B cell (primary cell): ENCODE measurements around the gene CENPM. TPM values are rescaled to one million over a fixed set of nuclear protein-coding genes. Genes with fewer than 3 reads are reported as not detected.

ENCODE experiments used
- ATAC-seq: fragments of 200-7000 bp; cut with Tn5 transposase; one replicate; pipeline ENCODE4 v1.10.0; 2021; ENCODE audit warnings: low read depth, mild to moderate bottlenecking, moderate number of reproducible peaks, moderate library complexity
- CTCF ChIA-PET: fragments of 350-600 bp; sonication (Branson Sonifier 250); formaldehyde crosslinking; loops from one replicate; lab custom pipeline; 2021; ENCODE audit warnings: antibody characterized with exemption, inconsistent platforms; lab: Charles Lee
- POLR2A ChIA-PET: fragments of 350-600 bp; sonication (Branson Sonifier 250); formaldehyde crosslinking; loops from one replicate; lab custom pipeline; 2021; ENCODE audit warnings: antibody characterized with exemption; lab: Charles Lee
- DNase-seq: peaks from one replicate; pipeline ENCODE4 v3.0.0; 2013
- H2AFZ ChIP-seq: 2 replicates; pipeline ENCODE4 v1.6.1; 2012; ENCODE audit warnings: mild to moderate bottlenecking, low read depth, low read length; ENCODE audit not compliant: insufficient read depth, poor library complexity, severe bottlenecking
- H3K27ac ChIP-seq, 2 donors: 1 replicate in 1 of 2; 2 replicates in 1 of 2; pipeline ENCODE4 v1.5.1; 2012 to 2013; ENCODE audit warnings: low read length in 2 of 2, mild to moderate bottlenecking in 2 of 2, moderate library complexity in 1 of 2
- H3K27me3 ChIP-seq, 4 experiments: fragments of 200-600 bp in 1 of 4; sonication (generic) in 1 of 4; replicated peaks in 1 of 4; 1 replicate in 2 of 4; 2 replicates in 2 of 4; pipeline versions ENCODE4 v1.6.1 to v1.7.0; 2013 to 2016; ENCODE audit warnings: low read length in 3 of 4, mild to moderate bottlenecking in 2 of 4, mixed read lengths in 1 of 4, moderate library complexity in 1 of 4; ENCODE audit not compliant: insufficient read depth in 4 of 4, control insufficient read depth in 3 of 4; ENCODE audit errors: control extremely low read depth in 1 of 4
- H3K36me3 ChIP-seq, 2 experiments: replicated peaks in 1 of 2; 1 replicate in 1 of 2; 2 replicates in 1 of 2; pipeline versions ENCODE4 v1.6.1 to v1.7.1; 2013; ENCODE audit warnings: low read length in 1 of 2; ENCODE audit not compliant: insufficient read depth in 2 of 2, control insufficient read depth in 1 of 2; ENCODE audit errors: control extremely low read depth in 1 of 2, extremely low read depth in 1 of 2
- H3K4me1 ChIP-seq, 2 donors: fragments of 200-600 bp in 1 of 2; sonication (generic) in 1 of 2; 1 replicate in 1 of 2; 2 replicates in 1 of 2; pipeline versions ENCODE4 v1.5.1 to v1.6.1; 2013 to 2017; ENCODE audit warnings: low read length in 2 of 2; ENCODE audit not compliant: control insufficient read depth in 2 of 2, insufficient read depth in 2 of 2
- H3K4me2 ChIP-seq: replicated peaks from 2 replicates; pipeline ENCODE3; 2012; ENCODE audit warnings: mild to moderate bottlenecking, low read depth, low read length; ENCODE audit not compliant: poor library complexity, severe bottlenecking
- H3K4me3 ChIP-seq, 5 experiments: fragments of 200-600 bp in 1 of 5; sonication (generic) in 1 of 5; 1 replicate in 3 of 5; 2 replicates in 2 of 5; pipeline versions ENCODE4 v1.5.1 to v1.7.0; 2011 to 2016; ENCODE audit warnings: low read length in 4 of 5, mild to moderate bottlenecking in 4 of 5, low read depth in 2 of 5, control low read depth in 1 of 5, moderate library complexity in 1 of 5; ENCODE audit not compliant: insufficient read depth in 1 of 5; ENCODE audit errors: control extremely low read depth in 1 of 5, extremely low read depth in 1 of 5
- H3K79me2 ChIP-seq: fragments of 200-600 bp; sonication (generic); one replicate; pipeline ENCODE4 v1.6.0; 2016; ENCODE audit warnings: low read length; ENCODE audit not compliant: control insufficient read depth, insufficient read depth
- H3K9ac ChIP-seq: fragments of 200-600 bp; sonication (generic); 2 replicates; pipeline ENCODE4 v1.6.1; 2017; ENCODE audit warnings: mild to moderate bottlenecking, low read length, moderate library complexity
- H3K9me3 ChIP-seq, 3 donors: one replicate each; pipeline versions ENCODE4 v1.6.1 to v1.7.1; 2013; ENCODE audit warnings: low read length in 2 of 3; ENCODE audit not compliant: control insufficient read depth in 2 of 3, insufficient read depth in 1 of 3; ENCODE audit errors: control extremely low read depth in 1 of 3
- H4K20me1 ChIP-seq: 2 replicates; pipeline ENCODE4 v1.6.0; 2012; ENCODE audit warnings: mild to moderate bottlenecking, low read length; ENCODE audit not compliant: insufficient read depth, control insufficient read depth, poor library complexity, severe bottlenecking
- H3K27ac Mint-ChIP-seq: one replicate; pipeline ENCODE4 v1.8.0; 2021; ENCODE audit warnings: mixed read lengths
- H3K27me3 Mint-ChIP-seq: one replicate; pipeline ENCODE4 v1.8.0; 2021; ENCODE audit warnings: mixed read lengths
- H3K4me1 Mint-ChIP-seq: one replicate; pipeline ENCODE4 v1.8.0; 2021; ENCODE audit warnings: mixed read lengths
- H3K4me3 Mint-ChIP-seq: one replicate; pipeline ENCODE4 v1.8.0; 2021; ENCODE audit warnings: mixed read lengths
- H3K9me3 Mint-ChIP-seq: one replicate; pipeline ENCODE4 v1.8.0; 2022; ENCODE audit warnings: mixed read lengths; ENCODE audit not compliant: insufficient read depth
- EZH2 ChIP-seq: IDR thresholded peaks from 2 replicates; pipeline ENCODE4 v1.6.1; 2012; ENCODE audit warnings: borderline replicate concordance, low read depth, mild to moderate bottlenecking, moderate library complexity, low read length; ENCODE audit not compliant: insufficient read depth, poor library complexity, severe bottlenecking
- WGBS: methylation state at CpG from one replicate; pipeline ENCODE4 v1.1.5; 2013; ENCODE audit warnings: missing lambda C conversion rate; ENCODE audit not compliant: insufficient coverage; 5-methylcytosine and 5-hydroxymethylcytosine counted together
- intact Hi-C: fragments of 100-400 bp; cut with micrococcal nuclease; formaldehyde crosslinking; loops from one replicate; pipeline ENCODE4 v1.10.0; 2022
- polyA plus RNA-seq: library from polyadenylated mRNA; depleted of rRNA; stranded (reverse); fragments of >200 nt; gene quantifications from 2 replicates; pipeline ENCODE4 v1.2.3, GENCODE V29; 2012
- total RNA-seq, 2 donors: library from RNA; stranded (reverse); fragments of 120-200 nt in 1 of 2; gene quantifications; 1 replicate in 1 of 2; 2 replicates in 1 of 2; pipeline versions ENCODE4 v1.2.3 to v1.2.4, GENCODE V29; 2013 to 2022
- TF ChIP-seq, protein P1 (sequence below): fragments of 200-600 bp; IDR thresholded peaks from one replicate; pipeline ENCODE4 v1.8.0; 2022; ENCODE audit warnings: antibody characterized with exemption, mild to moderate bottlenecking

Gene CENPM
- total and polyA plus RNA-seq, 2 donors (not counting 1 experiment from before 2014, with no cell fraction given) = 30.7 to 43.8 TPM

DNA sequence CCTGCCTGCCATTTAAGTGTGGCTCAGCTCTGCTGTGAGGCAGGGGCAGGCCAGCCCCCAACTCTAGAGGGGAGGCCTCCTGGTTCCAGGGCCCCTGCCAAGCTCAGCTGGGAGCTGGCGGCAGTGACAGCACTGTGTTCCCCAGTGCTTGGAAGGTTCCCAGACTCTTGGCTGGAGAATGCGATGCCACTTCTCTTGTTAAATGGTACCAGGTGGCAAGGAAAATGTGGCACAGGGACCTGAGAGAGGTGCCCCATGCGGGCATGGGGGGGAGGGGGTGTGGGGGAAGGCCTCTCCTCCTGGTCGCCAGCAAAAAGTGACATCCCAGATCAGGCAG is 12.0 kb downstream of the CENPM start:
- CTCF ChIA-PET = interaction anchor here (1.0 to 8.5 kb wide), 2 partner anchors 11 to 104 kb away, joined by 3 to 499 read pairs; partner anchors contain the start of gene TNFRSF13C
- H2AFZ ChIP-seq = no peak overlapping the region
- H3K9me3 Mint-ChIP-seq = no peaks in the 10 kb centered on the region
- no peaks in the 10 kb centered on the region for H3K9me3 ChIP-seq
- H3K4me2 ChIP-seq = peak overlapping the region; percentile 61
- no peak overlapping the region for H3K9ac ChIP-seq
- peak overlapping the region; percentile 99 for H3K27ac ChIP-seq
- no peak for DNase-seq
- TF ChIP-seq, protein P1, sequence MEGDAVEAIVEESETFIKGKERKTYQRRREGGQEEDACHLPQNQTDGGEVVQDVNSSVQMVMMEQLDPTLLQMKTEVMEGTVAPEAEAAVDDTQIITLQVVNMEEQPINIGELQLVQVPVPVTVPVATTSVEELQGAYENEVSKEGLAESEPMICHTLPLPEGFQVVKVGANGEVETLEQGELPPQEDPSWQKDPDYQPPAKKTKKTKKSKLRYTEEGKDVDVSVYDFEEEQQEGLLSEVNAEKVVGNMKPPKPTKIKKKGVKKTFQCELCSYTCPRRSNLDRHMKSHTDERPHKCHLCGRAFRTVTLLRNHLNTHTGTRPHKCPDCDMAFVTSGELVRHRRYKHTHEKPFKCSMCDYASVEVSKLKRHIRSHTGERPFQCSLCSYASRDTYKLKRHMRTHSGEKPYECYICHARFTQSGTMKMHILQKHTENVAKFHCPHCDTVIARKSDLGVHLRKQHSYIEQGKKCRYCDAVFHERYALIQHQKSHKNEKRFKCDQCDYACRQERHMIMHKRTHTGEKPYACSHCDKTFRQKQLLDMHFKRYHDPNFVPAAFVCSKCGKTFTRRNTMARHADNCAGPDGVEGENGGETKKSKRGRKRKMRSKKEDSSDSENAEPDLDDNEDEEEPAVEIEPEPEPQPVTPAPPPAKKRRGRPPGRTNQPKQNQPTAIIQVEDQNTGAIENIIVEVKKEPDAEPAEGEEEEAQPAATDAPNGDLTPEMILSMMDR = no peak
- H3K4me1 ChIP-seq = peaks cover 92 to 100% of the 10 kb centered on the region in 2 donors
- 100% methylated on average over 1 of the region's 4 CpGs for WGBS
- H3K27ac Mint-ChIP-seq = peak overlapping the region; percentile 99
- intact Hi-C loops = no loop called here
- H3K4me3 Mint-ChIP-seq = peak overlapping the region; percentile 83
- H3K4me1 Mint-ChIP-seq = peaks cover 80% of the 10 kb centered on the region
- H3K27me3 ChIP-seq = no peaks in the 10 kb centered on the region
- POLR2A ChIA-PET = interaction anchor here (6.2 to 14.7 kb wide), 2 partner anchors 13 to 103 kb away, joined by 64 to 960 read pairs; partner anchors contain the start of genes SHISA8, SREBF2 and TNFRSF13C
- peaks cover 0 to 9% of the 10 kb centered on the region in 2 experiments for H3K36me3 ChIP-seq
- no peak for ATAC-seq
- no peaks in the 10 kb centered on the region for H3K27me3 Mint-ChIP-seq
- peaks cover 35% of the 10 kb centered on the region for H3K79me2 ChIP-seq
- H3K4me3 ChIP-seq = no peak overlapping the region
- peaks cover 5% of the 10 kb centered on the region for H4K20me1 ChIP-seq

DNA sequence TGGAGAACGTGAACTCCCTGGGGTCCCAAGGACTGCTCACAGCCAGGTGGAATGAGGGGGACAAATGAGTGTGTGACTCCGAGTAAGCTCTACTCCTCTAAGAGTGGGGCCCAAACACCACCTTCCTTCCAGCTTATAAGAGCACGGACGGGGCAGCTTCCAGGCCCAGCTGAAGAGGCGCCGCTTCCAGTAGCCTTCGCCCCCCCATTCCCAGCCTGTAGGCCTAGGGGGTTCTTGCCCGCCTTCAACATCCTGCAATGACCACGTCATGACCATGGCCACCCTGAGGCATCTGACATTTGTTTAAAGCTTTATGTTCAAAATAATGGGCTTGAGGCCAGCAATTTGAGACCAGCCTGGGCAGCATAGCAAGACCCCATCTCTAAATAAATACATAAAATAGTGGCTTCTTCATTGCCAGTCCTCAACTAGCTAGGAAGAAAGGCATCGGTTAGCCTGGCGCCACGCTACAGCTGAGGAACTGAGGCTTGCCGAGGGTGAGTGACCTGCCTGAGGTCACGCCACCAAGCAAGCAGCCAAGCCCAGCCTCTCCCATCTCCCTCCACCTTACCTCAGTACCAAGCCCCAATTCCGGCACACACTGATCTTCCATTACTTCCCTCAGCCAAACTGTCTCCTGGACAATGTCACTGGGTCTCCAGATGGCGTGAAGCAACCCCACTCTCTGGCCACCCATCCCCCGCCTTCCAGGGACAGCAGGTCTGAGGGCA is 12.5 kb downstream of the CENPM start:
- POLR2A ChIA-PET = interaction anchor here (0.5 to 14.7 kb wide), 2 partner anchors 12 to 279 kb away, joined by 5 to 960 read pairs; partner anchors contain the start of genes SHISA8 and TNFRSF13C
- Histone ChIP-seq H3K27me3 (no peaks in the 10 kb centered on the region), H3K4me1 (peaks cover 94 to 100% of the 10 kb centered on the region in 2 donors), H3K27ac (peak overlapping the region; percentile 99), H3K9me3 (no peaks in the 10 kb centered on the region), H3K4me2 (peak overlapping the region; percentile 61), H2AFZ (no peak overlapping the region), H3K9ac (no peak overlapping the region), H4K20me1 (peaks cover 5% of the 10 kb centered on the region), H3K4me3 (no peak overlapping the region), H3K79me2 (peaks cover 34% of the 10 kb centered on the region), H3K36me3 (peaks cover 0 to 9% of the 10 kb centered on the region in 2 experiments)
- intact Hi-C loops = no loop called here
- H3K9me3 Mint-ChIP-seq = no peaks in the 10 kb centered on the region
- peak overlapping the region; percentile 56 for H3K4me3 Mint-ChIP-seq
- ATAC-seq (no peak), DNase-seq (peak; percentile 58)
- CTCF ChIA-PET = interaction anchor here (1.0 to 8.5 kb wide), 3 partner anchors 10 to 237 kb away, joined by 3 to 499 read pairs (median 5); partner anchors contain the start of gene TNFRSF13C
- WGBS = 58% methylated on average over 10 of the region's 17 CpGs
- H3K27me3 Mint-ChIP-seq = no peaks in the 10 kb centered on the region
- H3K27ac Mint-ChIP-seq = peak overlapping the region; percentile 99
- peaks cover 78% of the 10 kb centered on the region for H3K4me1 Mint-ChIP-seq
- no peak for TF ChIP-seq EZH2
- TF ChIP-seq, protein P1 = no peak
